Fibroblast of upper back skin (primary cell): ENCODE results near the gene DYNLL1.
"Not testable (repeated sequence)": the region's sequence is repeated elsewhere in the genome, so short reads cannot be mapped to it uniquely, and the experiment has no call there.

Experiments
- DNase-seq: peaks from one replicate; pipeline ENCODE4 v3.0.0-alpha.2; 2013

DYNLL1 gene

DNA sequence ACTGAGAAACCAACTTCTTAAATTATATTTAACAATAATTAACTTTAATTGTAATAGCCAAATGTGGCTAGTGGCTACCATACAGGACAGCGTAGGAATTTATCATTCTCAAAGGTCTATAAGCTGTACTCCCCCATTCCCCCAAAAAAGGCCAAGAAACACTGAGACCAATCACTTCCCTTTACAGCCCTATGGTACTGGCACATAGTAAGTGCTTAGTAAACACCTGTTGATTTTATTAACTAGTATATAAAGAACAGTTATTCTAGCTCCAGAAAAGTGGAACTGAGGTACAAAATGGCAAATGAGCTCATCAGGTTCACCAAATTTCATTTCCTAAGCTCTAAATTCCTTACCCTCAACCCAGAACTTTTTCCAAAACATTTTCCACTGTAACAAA lies 20.3 kb upstream of the DYNLL1 start:
- no peak for DNase-seq

GRCh38 chr12:120479458-120479857 lies 16.5 kb upstream of the DYNLL1 start:
- no peak for DNase-seq

GRCh38 chr12:120480211-120480610 lies 15.7 kb upstream of the DYNLL1 start:
- no peak for DNase-seq

DNA sequence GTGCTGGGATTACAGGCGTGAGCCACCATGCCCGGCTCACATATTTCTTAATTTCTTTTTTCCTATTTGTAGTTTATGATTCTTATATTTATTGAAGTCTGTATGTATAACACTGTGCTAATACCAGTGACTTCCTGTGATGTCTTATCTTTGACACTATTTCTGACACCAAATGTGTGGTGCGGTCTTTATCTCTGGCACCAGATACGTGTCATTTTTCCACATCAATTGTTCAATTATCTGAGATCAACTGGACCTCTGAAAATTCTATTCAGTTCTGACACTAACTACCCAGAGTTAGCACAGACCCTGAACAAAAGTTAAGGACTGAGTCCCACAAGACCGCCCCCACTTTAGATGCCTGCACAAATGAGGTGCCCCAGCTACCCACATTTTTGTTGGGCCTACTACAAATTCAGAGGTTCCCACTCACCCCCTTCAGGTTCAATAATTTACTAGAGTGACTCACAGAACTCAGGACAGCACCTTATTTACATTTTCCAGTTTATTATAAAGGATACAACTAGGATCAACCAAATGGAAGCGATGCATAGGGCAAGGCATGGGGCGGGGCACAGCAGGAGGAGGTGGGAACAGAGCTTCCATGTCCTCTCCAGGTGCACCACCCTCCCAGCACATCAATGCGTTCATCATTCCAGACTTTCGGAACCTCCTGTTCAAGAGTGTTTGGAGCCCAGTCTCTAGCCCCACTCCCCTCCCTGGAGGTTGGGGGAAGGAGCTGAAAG lies 14.7 kb upstream of the DYNLL1 start:
- DNase-seq, result no peak

DNA sequence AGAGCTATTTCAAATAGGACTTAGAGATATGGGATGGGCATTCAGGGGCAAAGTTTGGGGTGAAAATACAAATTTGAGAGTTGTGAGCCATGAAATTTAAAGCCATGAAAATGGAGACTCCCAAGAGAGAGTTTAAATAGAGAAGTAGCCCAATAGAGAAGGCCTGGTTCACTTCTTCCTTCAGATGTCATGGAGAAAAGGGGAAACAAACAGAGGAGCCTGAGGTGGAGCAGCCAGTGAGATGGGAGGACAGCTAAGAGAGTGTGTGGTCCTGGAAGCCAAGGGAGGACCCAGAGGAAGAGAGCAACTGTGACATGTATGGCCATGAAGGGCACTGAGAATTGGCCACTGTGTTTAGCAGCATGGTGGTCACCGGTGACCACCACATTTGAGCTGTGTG lies 12.3 kb upstream of the DYNLL1 start:
- DNase-seq, result no peak

- DNase-seq, result no peak
Observed at GRCh38 chr12:120485961-120486881, 9.7 kb upstream of the DYNLL1 start.

DNA sequence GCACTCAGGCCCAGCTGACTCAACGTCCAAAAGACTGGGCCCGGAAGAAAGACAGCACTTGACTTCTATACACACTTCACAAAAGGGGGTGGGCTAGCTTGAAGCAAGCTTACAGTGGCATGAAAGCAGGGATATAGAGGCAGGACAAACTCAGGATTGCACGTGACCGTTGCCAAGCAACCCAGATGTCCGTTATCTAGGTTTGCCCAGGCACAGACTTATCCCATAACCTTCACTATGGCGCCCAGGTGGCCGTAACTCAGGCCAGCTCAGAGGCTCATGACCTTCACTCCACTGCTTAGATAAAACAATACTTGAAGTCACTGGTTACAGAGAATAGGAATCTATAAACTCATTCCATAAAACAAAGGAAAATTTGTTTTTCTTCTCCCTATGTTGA lies 8.4 kb upstream of the DYNLL1 start:
- DNase-seq, result not testable (repeated sequence)

DNA sequence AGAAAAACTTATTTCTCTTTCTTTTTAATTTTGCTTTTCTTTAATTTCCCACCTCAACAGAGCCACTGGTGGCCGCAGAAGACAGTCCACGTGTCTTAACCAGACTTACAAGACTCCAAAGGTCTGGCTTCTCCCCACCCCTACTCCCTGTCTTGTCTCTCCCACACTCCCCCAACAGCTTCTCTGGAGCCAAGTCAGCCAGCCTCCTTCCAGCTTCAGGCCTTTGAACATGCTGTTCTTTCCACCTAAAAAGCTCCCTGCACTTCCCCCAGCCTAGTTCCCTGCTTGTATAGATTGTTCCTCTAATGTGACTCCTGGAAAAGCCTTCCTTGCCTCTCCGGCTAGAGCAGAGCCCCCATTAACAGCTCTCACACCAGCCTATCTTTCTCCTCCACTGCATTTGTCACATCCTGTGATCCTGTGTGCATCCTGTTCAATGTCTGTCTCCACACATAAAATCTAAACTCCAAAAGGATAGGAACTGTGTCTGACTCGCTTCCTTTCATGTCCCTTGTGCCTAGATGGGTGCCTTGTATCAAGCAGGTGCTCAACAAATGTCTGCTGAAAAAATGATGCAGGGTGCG lies 7.8 kb upstream of the DYNLL1 start:
- no peak for DNase-seq

GRCh38 chr12:120489018-120489417 lies 6.9 kb upstream of the DYNLL1 start:
- DNase-seq, result peak; percentile 47

DNA sequence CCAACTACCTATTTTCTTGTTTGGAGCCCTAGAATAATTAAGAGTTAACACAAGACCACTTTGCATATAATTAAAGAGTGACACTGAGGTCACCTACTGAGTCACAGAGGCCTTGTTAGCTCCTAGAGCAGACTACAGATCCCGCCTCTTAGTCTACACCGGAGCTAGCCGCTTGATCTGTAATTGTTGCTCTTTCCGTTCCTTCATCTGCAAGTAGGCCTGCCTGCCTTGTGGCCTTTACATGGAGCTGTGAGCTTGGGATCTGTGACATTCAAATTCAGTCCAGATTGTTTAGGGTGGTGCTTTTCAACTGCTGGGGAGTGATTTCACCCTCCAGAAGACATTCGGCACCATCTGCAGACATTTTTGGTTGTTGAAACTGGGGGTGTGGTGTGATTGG lies 5.6 kb upstream of the DYNLL1 start:
- DNase-seq, result no peak

- DNase-seq, result no peak
Observed at GRCh38 chr12:120490833-120491512, 4.9 kb upstream of the DYNLL1 start.

GRCh38 chr12:120495186-120495730 lies 655 bp upstream of the DYNLL1 start:
- no peak for DNase-seq

- DNase-seq, result peak; percentile 30
Observed at GRCh38 chr12:120496413-120497340, 764 bp downstream of the DYNLL1 start.

DNA sequence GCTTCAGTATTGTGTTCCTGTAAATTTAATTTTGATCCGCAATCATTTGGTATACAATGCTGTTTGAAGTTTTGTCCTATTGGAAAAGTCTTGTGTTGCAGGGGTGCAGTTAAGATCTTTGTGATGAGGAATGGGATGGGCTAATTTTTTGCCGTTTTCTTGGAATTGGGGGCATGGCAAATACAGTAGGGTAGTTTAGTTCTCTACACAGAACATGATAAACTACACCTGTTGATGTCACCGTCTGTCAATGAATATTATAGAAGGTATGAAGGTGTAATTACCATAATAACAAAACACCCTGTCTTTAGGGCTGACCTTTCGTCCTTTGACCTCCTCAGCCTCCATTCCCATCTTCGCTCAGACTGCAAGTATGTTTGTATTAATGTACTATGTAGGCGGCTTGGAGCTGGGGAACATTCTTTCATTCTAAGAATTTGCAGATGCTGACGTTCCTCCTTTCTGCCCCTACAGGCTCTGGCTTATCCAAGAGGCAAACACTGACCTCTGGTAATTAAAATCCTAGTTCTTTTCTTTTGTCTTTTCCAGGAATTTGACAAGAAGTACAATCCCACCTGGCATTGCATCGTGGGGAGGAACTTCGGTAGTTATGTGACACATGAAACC lies 1.7 kb downstream of the DYNLL1 start:
- DNase-seq, result no peak

DNA sequence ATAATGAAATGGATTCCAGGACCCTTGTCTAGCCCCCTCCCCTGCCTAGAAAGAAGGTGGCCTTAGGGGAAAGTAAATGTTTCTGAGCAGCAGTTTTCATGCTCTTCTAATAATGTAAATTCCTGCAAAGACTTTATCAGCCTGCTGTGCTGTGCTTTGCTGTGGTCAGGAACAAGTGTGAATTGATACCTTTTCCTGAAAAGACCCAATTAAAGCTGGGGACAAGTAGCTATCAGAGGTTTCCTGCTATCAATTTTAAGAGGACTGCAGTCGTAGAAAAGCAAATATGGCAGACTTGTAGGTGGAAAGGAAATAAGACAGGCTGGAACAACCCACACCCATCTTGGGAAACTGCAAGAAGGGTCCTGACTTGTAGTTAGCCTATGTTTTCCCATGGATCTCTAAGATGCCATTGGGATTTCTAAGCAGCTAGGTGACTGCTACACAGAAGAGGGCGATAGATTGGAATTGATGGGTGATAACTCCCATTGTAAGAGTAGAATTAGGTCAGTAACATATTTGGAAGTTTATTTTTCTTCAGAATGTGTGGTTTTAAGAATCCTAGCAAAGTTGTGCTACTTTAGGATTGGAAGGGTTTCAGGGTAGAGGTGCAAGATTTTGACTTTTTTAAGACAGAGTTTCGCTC lies 3.1 kb downstream of the DYNLL1 start:
- no peak for DNase-seq

DNA sequence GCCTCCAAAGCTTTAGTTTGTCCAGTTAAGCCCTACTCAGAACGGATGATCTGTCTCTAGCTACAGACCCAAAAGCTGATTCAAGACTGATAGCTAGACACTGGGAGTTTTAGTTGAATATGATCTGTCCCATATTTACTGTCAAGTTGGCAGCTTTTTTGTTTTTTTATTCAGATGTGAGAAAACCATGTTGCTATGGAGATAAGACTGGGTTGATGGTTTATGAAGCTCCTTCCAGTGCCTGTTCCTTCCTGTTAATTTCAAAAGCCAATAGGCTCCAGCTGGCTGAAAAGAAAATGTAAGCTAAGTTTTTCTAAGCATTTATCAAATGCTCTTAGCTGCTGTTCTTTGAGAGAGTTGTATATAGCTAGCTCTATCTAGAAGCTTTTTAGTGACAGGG lies 4.7 kb downstream of the DYNLL1 start:
- DNase-seq, result no peak

- no peak for DNase-seq
Observed at GRCh38 chr12:120504587-120504986, 8.7 kb downstream of the DYNLL1 start.

DNA sequence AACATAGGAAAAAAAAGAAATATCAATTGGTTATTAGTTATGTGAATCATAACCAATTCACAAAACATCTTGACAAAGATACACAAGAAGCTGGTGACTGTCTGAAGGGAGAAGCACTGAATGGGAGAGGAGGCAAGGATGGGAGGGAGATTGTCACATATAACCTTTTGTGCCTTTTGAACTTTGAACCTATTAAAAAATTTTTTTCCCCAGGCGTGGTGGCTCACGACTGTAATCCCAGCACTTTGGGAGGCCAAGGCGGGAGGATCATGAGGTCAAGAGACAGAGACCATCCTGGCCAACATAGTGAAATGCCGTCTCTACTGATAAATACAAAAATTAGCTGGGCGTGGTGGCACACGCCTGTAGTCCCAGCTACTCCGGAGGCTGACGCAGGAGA lies 12.6 kb downstream of the DYNLL1 start:
- no peak for DNase-seq

DNA sequence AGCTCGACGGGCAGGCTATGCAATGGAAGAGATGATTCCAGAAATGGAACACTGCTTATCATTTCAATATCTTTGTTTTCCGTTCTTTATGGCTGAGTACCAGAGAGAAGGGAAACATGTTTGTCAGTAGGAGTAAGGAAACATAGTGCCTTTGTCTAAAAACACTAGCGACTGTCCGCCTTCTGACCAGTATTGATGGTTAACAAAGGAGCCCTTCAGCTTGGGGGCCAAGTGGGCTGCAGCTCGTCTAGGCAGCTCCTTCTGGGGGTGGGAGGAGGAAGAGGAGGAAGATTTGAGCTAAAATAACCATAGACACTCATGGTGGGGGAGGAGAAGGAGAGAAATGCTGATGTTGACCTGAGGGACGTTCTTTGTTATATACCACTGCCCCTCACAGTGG lies 18.1 kb downstream of the DYNLL1 start:
- no peak for DNase-seq

- DNase-seq, result no peak
Observed at GRCh38 chr12:120515496-120515895, 19.6 kb downstream of the DYNLL1 start.

- not testable (repeated sequence) for DNase-seq
Observed at GRCh38 chr12:120519324-120519723, 23.4 kb downstream of the DYNLL1 start.
